ENCODE measurements around the gene INHBC. TPM values are rescaled to one million over a fixed set of nuclear protein-coding genes. Genes with fewer than 3 reads are reported as not detected.

INHBC gene
- total RNA-seq, 2 experiments from 2014 or later: 0.20 to 0.33 TPM

GRCh38 chr12:57444744-57445143 lies 10.2 kb downstream of the INHBC start:
- Histone ChIP-seq H3K27ac (ENCODE audit: low read depth in 1 of 2, low read length in 2 of 2) (no peak overlapping the region), H3K36me3 (ENCODE audit: insufficient read depth, low read length) (no peaks in the 10 kb centered on the region), H3K4me3 (ENCODE audit: low read length) (no peak overlapping the region), H3K9me3 (ENCODE audit: control insufficient read depth in 1 of 2, insufficient read depth in 1 of 2, low read length in 2 of 2) (peaks cover 0 to 12% of the 10 kb centered on the region in 2 experiments), H3K27me3 (ENCODE audit: control insufficient read depth in 1 of 2, insufficient read depth in 2 of 2, low read length in 2 of 2) (no peaks in the 10 kb centered on the region), H3K4me1 (ENCODE audit: insufficient read depth, low read length) (no peaks in the 10 kb centered on the region)
- no peak for TF ChIP-seq CTCF (IDR thresholded peaks at IDR 0.05)
- no peaks in the 10 kb centered on the region for H3K4me1 Mint-ChIP-seq (ENCODE audit: low read depth)
- no peak overlapping the region for H3K27ac Mint-ChIP-seq
- H3K4me3 Mint-ChIP-seq: no peak overlapping the region
- no peaks in the 10 kb centered on the region for H3K9me3 Mint-ChIP-seq
- intact Hi-C loops (cut with DNase I, micrococcal nuclease): no loop called here
- CTCF ChIA-PET: interaction anchor here (0.8 to 1.1 kb wide), 2 partner anchors 8 to 139 kb away, joined by 3 to 4 read pairs; no protein-coding TSS in a partner anchor
- no peaks in the 10 kb centered on the region for H3K27me3 Mint-ChIP-seq
- ATAC-seq (ENCODE audit: poor library complexity) (no peak), DNase-seq (no peak)
- no peaks in the 10 kb centered on the region for H3K36me3 Mint-ChIP-seq (ENCODE audit: low read depth)
- POLR2A ChIA-PET: no interaction called here

GRCh38 chr12:57446292-57446960 lies 11.8 kb downstream of the INHBC start:
- TF ChIP-seq CTCF (IDR thresholded peaks at IDR 0.05): no peak
- DNase-seq: no peak

GRCh38 chr12:57448669-57449068 lies 14.1 kb downstream of the INHBC start:
- Mint-ChIP-seq H3K36me3 (ENCODE audit: low read depth) (no peaks in the 10 kb centered on the region), H3K4me3 (no peak overlapping the region), H3K27me3 (no peaks in the 10 kb centered on the region), H3K9me3 (no peaks in the 10 kb centered on the region), H3K27ac (no peak overlapping the region), H3K4me1 (ENCODE audit: low read depth) (no peaks in the 10 kb centered on the region)
- Histone ChIP-seq H3K36me3 (ENCODE audit: insufficient read depth, low read length) (no peaks in the 10 kb centered on the region), H3K27me3 (ENCODE audit: control insufficient read depth in 1 of 2, insufficient read depth in 2 of 2, low read length in 2 of 2) (peaks cover 0 to 4% of the 10 kb centered on the region in 2 experiments), H3K9me3 (ENCODE audit: control insufficient read depth in 1 of 2, insufficient read depth in 1 of 2, low read length in 2 of 2) (no peaks in the 10 kb centered on the region), H3K4me3 (ENCODE audit: low read length) (no peak overlapping the region), H3K4me1 (ENCODE audit: insufficient read depth, low read length) (peaks cover 3% of the 10 kb centered on the region), H3K27ac (ENCODE audit: low read depth in 1 of 2, low read length in 2 of 2) (no peak overlapping the region)
- intact Hi-C loops (cut with DNase I, micrococcal nuclease): no loop called here
- DNase-seq (no peak), ATAC-seq (ENCODE audit: poor library complexity) (no peak)
- CTCF ChIA-PET: interaction anchor here (1.6 kb wide), 1 partner anchor 10 kb away, joined by 3 read pairs; the partner anchor contains the start of gene GLI1
- POLR2A ChIA-PET: no interaction called here
- TF ChIP-seq CTCF (IDR thresholded peaks at IDR 0.05): no peak

More at GRCh38 chr12:57446292-57446960, 11.8 kb downstream of the INHBC start:
- Histone ChIP-seq H3K36me3 (ENCODE audit: insufficient read depth, low read length) (no peaks in the 10 kb centered on the region), H3K4me1 (ENCODE audit: insufficient read depth, low read length) (no peaks in the 10 kb centered on the region), H3K27me3 (ENCODE audit: control insufficient read depth in 1 of 2, insufficient read depth in 2 of 2, low read length in 2 of 2) (peaks cover 0 to 1% of the 10 kb centered on the region in 2 experiments), H3K27ac (ENCODE audit: low read depth in 1 of 2, low read length in 2 of 2) (no peak overlapping the region), H3K4me3 (ENCODE audit: low read length) (no peak overlapping the region), H3K9me3 (ENCODE audit: control insufficient read depth in 1 of 2, insufficient read depth in 1 of 2, low read length in 2 of 2) (peaks cover 0 to 5% of the 10 kb centered on the region in 2 experiments)
- H3K9me3 Mint-ChIP-seq: no peaks in the 10 kb centered on the region
- H3K36me3 Mint-ChIP-seq (ENCODE audit: low read depth): no peaks in the 10 kb centered on the region
- POLR2A ChIA-PET: no interaction called here
- intact Hi-C loops (cut with DNase I, micrococcal nuclease): no loop called here
- no peaks in the 10 kb centered on the region for H3K27me3 Mint-ChIP-seq
- ATAC-seq (ENCODE audit: poor library complexity): no peak
- H3K4me1 Mint-ChIP-seq (ENCODE audit: low read depth): no peaks in the 10 kb centered on the region
- no peak overlapping the region for H3K4me3 Mint-ChIP-seq
- CTCF ChIA-PET: no interaction called here
- H3K27ac Mint-ChIP-seq: no peak overlapping the region
